Frontal cortex (tissue), 4 donors: Measurements from ENCODE around the gene WWOX. TPM values are rescaled to one million over a fixed set of nuclear protein-coding genes. Genes with fewer than 3 reads are reported as not detected.

Experiments used
- DNase-seq, 2 donors: peaks; one replicate each; pipeline ENCODE4 v3.0.0; 2012; ENCODE audit warnings: low spot score in 2 of 2
- FAIRE-seq: peaks from 2 replicates; lab custom pipeline; 2012; peaks lifted over from hg19 to GRCh38; lab: Jason Lieb, UNC
- total RNA-seq: library from RNA; depleted of rRNA; stranded (reverse); fragments of >200 nt; gene quantifications from one replicate; pipeline ENCODE4 v1.2.3, GENCODE V29; 2014
- donor health status: control.
- donor health status: control.
- donor health status: control.

Gene WWOX
- total RNA-seq, 1 donor from 2014 or later = 17.1 TPM

- no peak for FAIRE-seq
- DNase-seq = no peak
Observed at GRCh38 chr16:78311831-78312230, 212.4 kb downstream of the WWOX start.

GRCh38 chr16:78317564-78318240 lies 218.2 kb downstream of the WWOX start:
- no peak for FAIRE-seq
- peak in 1 of 2 donors; percentile 36 for DNase-seq

DNA sequence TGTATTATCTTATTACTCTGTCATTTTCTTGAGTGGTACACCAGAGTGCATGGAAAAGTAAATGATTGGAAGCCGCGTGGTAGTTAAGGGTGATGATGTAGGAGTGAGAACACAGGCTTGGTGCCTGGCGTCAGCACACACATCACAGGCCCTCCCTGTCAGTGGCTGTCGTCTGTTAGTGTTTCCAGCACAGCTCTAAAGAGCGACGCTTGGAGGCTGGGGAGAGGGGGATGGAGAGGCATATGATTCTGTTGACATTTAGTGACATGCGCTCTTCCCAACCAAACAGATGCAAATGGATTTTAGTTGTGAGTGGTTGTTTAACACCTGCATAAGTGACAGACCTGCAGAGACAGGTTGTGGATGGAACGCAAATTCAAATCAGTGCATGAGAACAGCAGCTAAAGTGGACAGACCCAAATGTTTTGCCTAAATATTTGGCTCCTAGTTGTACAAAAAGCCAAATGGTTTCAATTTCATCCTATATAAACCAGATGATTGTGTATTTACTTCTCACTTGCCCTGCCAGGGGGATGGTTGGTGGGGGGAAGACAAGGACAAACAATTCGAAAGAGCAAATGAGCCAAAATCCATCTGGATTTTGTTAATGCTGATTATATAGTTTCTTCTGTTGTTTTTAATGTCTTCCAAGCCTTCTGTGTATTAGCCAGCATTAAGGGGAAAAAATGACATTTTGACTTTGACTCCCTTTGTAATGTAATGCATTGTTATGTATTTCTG lies 222.3 kb downstream of the WWOX start:
- DNase-seq (no peak), FAIRE-seq (no peak)

GRCh38 chr16:78323315-78323714 lies 223.9 kb downstream of the WWOX start:
- no peak for DNase-seq
- no peak for FAIRE-seq

GRCh38 chr16:78324649-78325285 lies 225.3 kb downstream of the WWOX start:
- DNase-seq (no peak), FAIRE-seq (no peak)

- DNase-seq = no peak
Observed at GRCh38 chr16:78325468-78326352, 226.3 kb downstream of the WWOX start.

GRCh38 chr16:78326731-78327130 lies 227.3 kb downstream of the WWOX start:
- DNase-seq (no peak), FAIRE-seq (no peak)

More at GRCh38 chr16:78325468-78326352, 226.3 kb downstream of the WWOX start:
- FAIRE-seq = no peak

DNA sequence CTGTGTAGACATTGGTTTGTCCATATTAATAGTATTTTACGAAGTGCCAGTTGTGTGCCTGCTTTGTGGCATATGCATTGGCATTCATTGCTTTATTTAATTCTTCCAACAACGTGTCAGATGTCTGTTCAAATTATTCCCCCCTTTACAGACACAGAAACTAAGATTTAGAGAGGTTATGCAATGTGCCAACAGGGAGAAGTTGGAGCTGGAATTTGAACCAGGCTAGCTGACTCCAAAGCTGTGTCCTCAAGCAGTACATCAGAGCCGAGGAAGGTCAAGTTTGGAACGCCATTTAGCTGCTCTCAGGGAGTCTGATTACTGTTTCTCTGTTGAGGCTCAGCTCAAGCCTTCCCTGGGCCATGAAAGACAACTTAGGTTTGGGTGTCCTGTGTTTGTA lies 232.3 kb downstream of the WWOX start:
- FAIRE-seq (no peak), DNase-seq (no peak)

- FAIRE-seq (no peak), DNase-seq (no peak)
Observed at GRCh38 chr16:78333808-78334207, 234.4 kb downstream of the WWOX start.

GRCh38 chr16:78340590-78340989 lies 241.1 kb downstream of the WWOX start:
- FAIRE-seq (no peak), DNase-seq (no peak)

DNA sequence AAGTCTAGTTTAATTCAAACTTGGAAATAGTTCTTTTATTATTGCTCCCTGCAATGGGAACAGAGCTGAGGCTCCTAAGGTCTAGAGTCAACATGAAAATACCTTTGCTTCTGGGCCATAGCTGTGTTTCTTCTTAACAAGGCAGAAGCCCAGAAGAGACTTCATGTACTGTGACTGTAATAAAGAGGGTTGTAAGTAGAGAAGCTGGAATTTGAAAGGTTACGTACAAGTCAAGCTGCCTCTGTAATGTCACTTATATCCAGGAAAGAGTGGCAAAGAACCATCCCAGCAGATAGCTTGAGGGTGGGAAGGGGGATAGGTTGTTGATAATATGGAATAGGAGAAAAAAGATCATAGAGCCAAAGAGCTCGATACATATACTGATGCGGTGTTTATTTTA lies 248.6 kb downstream of the WWOX start:
- no peak for FAIRE-seq
- DNase-seq = no peak

DNA sequence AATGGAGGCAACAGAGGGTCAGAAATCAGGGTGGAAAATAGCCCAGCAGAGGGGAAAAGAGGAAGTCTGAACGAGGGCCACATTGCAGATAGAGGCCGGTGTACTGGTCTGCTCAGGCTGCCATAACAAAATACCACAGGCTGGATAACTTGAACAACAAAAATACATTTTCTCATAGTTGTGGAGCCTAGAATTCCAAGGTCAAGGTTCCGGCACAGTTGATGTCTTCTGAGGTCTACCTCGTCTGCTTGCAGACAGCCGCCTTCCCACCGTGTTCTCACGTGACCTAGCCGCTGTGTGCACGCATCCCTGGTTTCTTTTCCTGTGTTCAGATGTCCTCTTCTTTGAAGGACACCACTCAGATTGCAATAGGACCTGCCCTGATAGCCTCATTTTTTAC lies 249.4 kb downstream of the WWOX start:
- FAIRE-seq (no peak), DNase-seq (no peak)

- no peak for DNase-seq
- FAIRE-seq = no peak
Observed at GRCh38 chr16:78352184-78352583, 252.7 kb downstream of the WWOX start.

DNA sequence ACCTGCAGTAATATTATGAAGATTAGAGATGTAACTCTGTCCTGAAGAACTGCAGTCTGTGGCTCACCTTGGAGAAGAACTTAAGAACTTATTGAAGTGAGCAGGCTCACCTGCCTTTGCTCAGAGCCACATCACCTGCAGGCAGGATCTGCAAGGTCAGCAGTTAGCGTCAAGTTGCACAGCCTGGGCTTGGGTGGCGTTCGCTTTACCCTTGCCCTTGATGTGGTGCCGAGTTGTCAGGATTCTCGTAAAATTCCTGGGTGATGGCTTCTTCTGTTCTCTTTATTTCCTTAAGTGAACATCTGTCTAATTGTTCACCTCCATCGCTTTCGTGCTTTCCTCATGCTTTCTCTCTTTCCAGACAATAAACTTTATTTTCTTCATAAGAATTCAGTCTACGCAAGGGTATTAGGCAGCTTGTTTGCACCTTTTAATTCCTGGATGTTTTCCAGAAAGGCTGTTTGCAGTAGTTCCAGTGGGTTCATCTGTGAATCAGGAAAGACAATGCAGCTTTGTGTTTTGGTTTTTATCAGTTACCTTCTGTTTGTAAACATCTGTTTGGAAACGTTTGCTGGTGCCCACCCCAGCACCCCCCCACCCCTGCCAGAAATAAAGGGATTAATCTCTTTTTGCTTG lies 254.3 kb downstream of the WWOX start:
- no peak for DNase-seq

GRCh38 chr16:78362524-78363135 lies 263.2 kb downstream of the WWOX start:
- no peak for FAIRE-seq
- no peak for DNase-seq

More for the DNA sequence above, 254.3 kb downstream of the WWOX start:
- no peak for FAIRE-seq

GRCh38 chr16:78363843-78364555 lies 264.5 kb downstream of the WWOX start:
- DNase-seq = no peak
- no peak for FAIRE-seq

DNA sequence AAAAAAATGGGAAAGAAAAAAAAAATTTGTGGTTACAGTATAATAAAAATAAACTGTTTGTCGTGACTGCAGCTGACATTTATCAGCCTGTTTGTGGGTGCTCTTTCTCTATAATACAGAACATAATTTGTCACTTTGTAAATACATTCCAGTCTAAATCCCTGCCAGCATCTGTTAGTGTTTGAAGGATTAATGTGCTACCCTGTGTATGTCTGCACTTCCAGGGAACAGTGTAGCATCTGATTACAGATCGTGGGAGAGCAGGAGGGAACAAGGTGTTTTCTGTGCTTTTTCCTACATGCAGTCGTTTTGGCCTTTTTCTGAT lies 265.1 kb downstream of the WWOX start:
- DNase-seq (no peak), FAIRE-seq (no peak)

DNA sequence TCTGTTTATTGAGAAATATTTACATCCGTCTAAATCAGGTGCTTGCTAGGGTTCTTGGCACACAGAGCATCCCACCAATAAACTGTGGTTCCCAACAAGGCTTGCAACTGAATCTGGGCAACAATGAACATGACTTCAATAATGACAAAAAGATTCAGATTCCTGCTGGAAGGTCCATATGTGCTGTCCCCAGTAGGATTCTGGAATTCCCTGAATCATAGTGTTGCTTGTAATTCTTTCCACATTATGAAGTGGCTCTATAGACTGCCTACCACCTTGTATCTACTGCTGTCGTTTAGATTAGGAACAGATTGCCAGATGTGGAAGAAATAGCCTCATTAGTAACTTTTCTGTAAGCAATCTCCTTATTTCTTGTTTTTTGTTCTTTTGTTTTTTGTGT lies 265.9 kb downstream of the WWOX start:
- no peak for DNase-seq
- FAIRE-seq = no peak
